ENCODE results near the gene HNRNPU.

DNA sequence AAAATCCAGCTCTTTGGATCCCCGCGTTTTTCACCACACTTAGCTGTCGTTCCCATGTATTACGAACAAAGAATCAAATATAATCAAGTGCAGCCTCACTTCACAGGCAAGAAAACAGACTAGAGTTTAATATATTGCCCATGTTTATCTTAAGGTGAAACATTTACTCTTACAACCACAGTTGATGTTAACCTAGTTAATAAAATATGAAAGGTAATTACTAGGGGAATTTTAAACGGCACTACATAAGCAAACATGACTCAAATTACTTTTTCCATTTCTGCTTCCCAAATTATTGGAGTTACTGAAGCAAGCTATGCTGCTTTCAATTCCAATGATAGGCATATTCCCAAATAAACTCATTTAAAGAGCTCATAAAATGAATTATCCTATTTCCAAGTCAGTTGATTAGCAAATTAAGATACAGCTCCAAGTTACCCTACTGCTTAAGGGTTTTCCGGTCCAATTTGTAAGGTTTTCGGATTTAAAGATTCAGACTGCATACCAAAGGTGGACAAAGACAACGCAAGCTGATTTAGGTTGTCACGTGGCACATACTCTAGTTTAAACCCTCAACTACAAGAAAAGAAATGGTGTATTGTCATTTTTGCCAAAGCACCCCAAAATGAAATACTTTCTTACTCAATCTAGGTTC lies 22.9 kb downstream of the HNRNPU start:
- TF ChIP-seq POLR2A (IDR thresholded peaks at IDR 0.05) (no peak), POLR2AphosphoS5 (IDR thresholded peaks at IDR 0.05) (no peak)
- TF ChIP-seq, protein P1, sequence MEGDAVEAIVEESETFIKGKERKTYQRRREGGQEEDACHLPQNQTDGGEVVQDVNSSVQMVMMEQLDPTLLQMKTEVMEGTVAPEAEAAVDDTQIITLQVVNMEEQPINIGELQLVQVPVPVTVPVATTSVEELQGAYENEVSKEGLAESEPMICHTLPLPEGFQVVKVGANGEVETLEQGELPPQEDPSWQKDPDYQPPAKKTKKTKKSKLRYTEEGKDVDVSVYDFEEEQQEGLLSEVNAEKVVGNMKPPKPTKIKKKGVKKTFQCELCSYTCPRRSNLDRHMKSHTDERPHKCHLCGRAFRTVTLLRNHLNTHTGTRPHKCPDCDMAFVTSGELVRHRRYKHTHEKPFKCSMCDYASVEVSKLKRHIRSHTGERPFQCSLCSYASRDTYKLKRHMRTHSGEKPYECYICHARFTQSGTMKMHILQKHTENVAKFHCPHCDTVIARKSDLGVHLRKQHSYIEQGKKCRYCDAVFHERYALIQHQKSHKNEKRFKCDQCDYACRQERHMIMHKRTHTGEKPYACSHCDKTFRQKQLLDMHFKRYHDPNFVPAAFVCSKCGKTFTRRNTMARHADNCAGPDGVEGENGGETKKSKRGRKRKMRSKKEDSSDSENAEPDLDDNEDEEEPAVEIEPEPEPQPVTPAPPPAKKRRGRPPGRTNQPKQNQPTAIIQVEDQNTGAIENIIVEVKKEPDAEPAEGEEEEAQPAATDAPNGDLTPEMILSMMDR (IDR thresholded peaks at IDR 0.05): no peak

All from breast epithelium (tissue), 3 donors.